HEK293 (cell line): ENCODE measurements around the gene ZER1.

ENCODE experiments used
- CTCF ChIA-PET: fragments of 350-600 bp; formaldehyde crosslinking; extraction: SDS; loops from one replicate; lab custom pipeline; 2021; ENCODE audit warnings: antibody characterized with exemption; lab: Yijun Ruan, JAX
- POLR2A ChIA-PET: fragments of 300-600 bp; formaldehyde crosslinking; extraction: SDS; loops from one replicate; lab custom pipeline; 2020; ENCODE audit warnings: antibody characterized with exemption, inconsistent platforms; lab: Yijun Ruan, JAX
- H3K27ac ChIP-seq: fragments of 200-500 bp; sonication (Bioruptor generic); 2 replicates; pipeline ENCODE4 v1.5.1; 2014; ENCODE audit warnings: low read depth, low read length, control low read depth, inconsistent platforms; ENCODE audit errors: extremely low read depth
- H3K36me3 ChIP-seq, 2 experiments: fragments of 200-500 bp in 1 of 2; sonication (Bioruptor generic) in 1 of 2; 1 replicate in 1 of 2; 2 replicates in 1 of 2; pipeline ENCODE4 v1.5.1; 2014 to 2017; ENCODE audit warnings: inconsistent platforms in 2 of 2, low read length in 2 of 2; ENCODE audit not compliant: control insufficient read depth in 2 of 2, insufficient read depth in 1 of 2
- H3K4me1 ChIP-seq: fragments of 200-500 bp; sonication (Bioruptor generic); 2 replicates; pipeline ENCODE4 v1.5.1; 2014; ENCODE audit warnings: mild to moderate bottlenecking, low read length, inconsistent platforms; ENCODE audit not compliant: control insufficient read depth, insufficient read depth
- H3K4me3 ChIP-seq: 2 replicates; pipeline ENCODE4 v1.5.1; 2011; ENCODE audit warnings: low read depth, mild to moderate bottlenecking, control low read depth, low read length, moderate library complexity
- H3K9me3 ChIP-seq: fragments of 200-500 bp; sonication (Bioruptor generic); 2 replicates; pipeline ENCODE4 v1.5.1; 2014; ENCODE audit warnings: low read depth, low read length, inconsistent platforms; ENCODE audit not compliant: control insufficient read depth, insufficient read depth
- KLF17 ChIP-seq: fragments of 450-650 bp; formaldehyde crosslinking; IDR thresholded peaks from 2 replicates; pipeline ENCODE4 v1.5.1; 2016; ENCODE audit warnings: missing biosample characterization, missing genetic modification characterization
- KLF8 ChIP-seq: fragments of 450-650 bp; formaldehyde crosslinking; IDR thresholded peaks from 2 replicates; pipeline ENCODE4 v1.5.1; 2016; ENCODE audit warnings: missing biosample characterization, missing genetic modification characterization
- PBX3 ChIP-seq: sonication (generic); formaldehyde crosslinking; IDR thresholded peaks from 2 replicates; pipeline ENCODE4 v1.8.1; 2022; ENCODE audit warnings: mild to moderate bottlenecking, moderate library complexity, missing genetic modification reagents
- PRDM10 ChIP-seq: fragments of 450-650 bp; formaldehyde crosslinking; IDR thresholded peaks from 2 replicates; pipeline ENCODE4 v1.5.1; 2016; ENCODE audit warnings: missing biosample characterization, missing genetic modification characterization
- ZBTB21 ChIP-seq: fragments of 450-650 bp; formaldehyde crosslinking; IDR thresholded peaks from 2 replicates; pipeline ENCODE4 v1.5.1; 2017; ENCODE audit warnings: missing biosample characterization, missing genetic modification characterization
- ZFP3 ChIP-seq: fragments of 450-650 bp; formaldehyde crosslinking; IDR thresholded peaks from 2 replicates; pipeline ENCODE4 v1.5.1; 2016; ENCODE audit warnings: low read depth, missing biosample characterization, missing genetic modification characterization
- ZFP37 ChIP-seq: fragments of 450-650 bp; formaldehyde crosslinking; IDR thresholded peaks from 2 replicates; pipeline ENCODE4 v1.5.1; 2016; ENCODE audit warnings: missing biosample characterization, missing genetic modification characterization
- ZNF140 ChIP-seq: fragments of 450-650 bp; formaldehyde crosslinking; IDR thresholded peaks from 2 replicates; pipeline ENCODE4 v1.5.1; 2016; ENCODE audit warnings: missing biosample characterization, missing genetic modification characterization
- ZNF16 ChIP-seq: fragments of 450-650 bp; formaldehyde crosslinking; IDR thresholded peaks from 2 replicates; pipeline ENCODE4 v1.5.1; 2016; ENCODE audit warnings: low read depth, missing biosample characterization, missing genetic modification characterization
- ZNF280D ChIP-seq: fragments of 450-650 bp; formaldehyde crosslinking; IDR thresholded peaks from 2 replicates; pipeline ENCODE4 v1.5.1; 2016; ENCODE audit warnings: missing biosample characterization, missing genetic modification characterization
- ZNF335 ChIP-seq: fragments of 450-650 bp; formaldehyde crosslinking; conservative IDR thresholded peaks from 2 replicates; pipeline ENCODE4 v1.5.1; 2016; ENCODE audit warnings: missing biosample characterization, missing genetic modification characterization
- ZNF398 ChIP-seq: fragments of 450-650 bp; formaldehyde crosslinking; IDR thresholded peaks from 2 replicates; pipeline ENCODE4 v1.5.1; 2017; ENCODE audit warnings: missing biosample characterization, missing genetic modification characterization
- ZNF513 ChIP-seq: fragments of 450-650 bp; IDR thresholded peaks from 2 replicates; pipeline ENCODE4 v1.5.1; 2018; ENCODE audit warnings: missing biosample characterization, missing genetic modification characterization
- ZNF629 ChIP-seq: fragments of 450-650 bp; formaldehyde crosslinking; IDR thresholded peaks from 2 replicates; pipeline ENCODE4 v1.5.1; 2017; ENCODE audit warnings: missing biosample characterization, missing genetic modification characterization
- ZNF837 ChIP-seq: fragments of 450-650 bp; formaldehyde crosslinking; IDR thresholded peaks from 2 replicates; pipeline ENCODE4 v1.5.1; 2016; ENCODE audit warnings: missing biosample characterization, missing genetic modification characterization

ZER1 gene

GRCh38 chr9:128787659-128788058 lies 15.9 kb upstream of the ZER1 start:
- ChIA-PET CTCF (interaction anchor here (0.7 to 1.2 kb wide), 4 partner anchors 17 to 1467 kb away, joined by 3 to 7 read pairs (median 4); partner anchors contain the start of gene ENDOG), POLR2A (interaction anchor here (0.8 to 2.0 kb wide), 3 partner anchors 30 to 63 kb away, joined by 3 to 10 read pairs (median 3); partner anchors contain the start of genes ENDOG and ZDHHC12)
- H3K9me3 ChIP-seq, result no peaks in the 10 kb centered on the region
- TF ChIP-seq ZNF513, result no peak
- TF ChIP-seq ZNF335 (tag by site-specific recombination), result 0 out of 2 replicates have a peak, but pooled peaks have one; percentile 11
- no peak for TF ChIP-seq ZFP3
- peaks cover 4 to 37% of the 10 kb centered on the region in 2 experiments for H3K36me3 ChIP-seq
- peak overlapping the region; percentile 66; the same call in 1 of the 2 replicates for H3K27ac ChIP-seq
- peak overlapping the region; percentile 74 for H3K4me3 ChIP-seq
- H3K4me1 ChIP-seq, result no peaks in the 10 kb centered on the region

GRCh38 chr9:128786681-128787601 lies 15.2 kb upstream of the ZER1 start, which contains the start of gene TBC1D13:
Gene TBC1D13 (plus strand): TSS chr9:128787253. CDS start chr9:128787354, 101 bp downstream.
- CTCF ChIA-PET, result interaction anchor here (0.9 kb wide), 1 partner anchor 23 kb away, joined by 7 read pairs; no protein-coding TSS in a partner anchor
- Histone ChIP-seq H3K4me1 (no peaks in the 10 kb centered on the region), H3K27ac (peak within 1 kb of the TSS; percentile 66), H3K4me3 (peak within 1 kb of the TSS; percentile 74), H3K9me3 (no peaks in the 10 kb centered on the region), H3K36me3 (peaks cover 4 to 30% of the 10 kb centered on the region in 2 experiments; a peak in 2 of 3 replicates)
- POLR2A ChIA-PET, result interaction anchor here (0.5 to 1.0 kb wide), 4 partner anchors 14 to 63 kb away, joined by 3 to 6 read pairs (median 4); partner anchors contain the start of genes ENDOG and ZDHHC12
- TF ChIP-seq ZBTB21 (tag by site-specific recombination), result no peak
- peak; percentile 73 for TF ChIP-seq PRDM10
- TF ChIP-seq ZNF837 (tag by site-specific recombination), result no peak
- peak; percentile 86; the same call in 1 of the 2 replicates for TF ChIP-seq PBX3 (CRISPR knock-in tag)
- no peak for TF ChIP-seq ZNF16 (tag by site-specific recombination)
- no peak for TF ChIP-seq ZFP37
- no peak for TF ChIP-seq ZNF280D (tag by site-specific recombination)
- peak; percentile 61; the same call in 1 of the 2 replicates for TF ChIP-seq ZNF398 (tag by site-specific recombination)
- TF ChIP-seq KLF8, result peak; percentile 99
- TF ChIP-seq ZNF629, result peak; percentile 76
- TF ChIP-seq KLF17 (tag by site-specific recombination), result peak; percentile 92
- no peak for TF ChIP-seq ZNF140
